ENCODE measurements around the gene SART3.

- TF ChIP-seq, protein P1, sequence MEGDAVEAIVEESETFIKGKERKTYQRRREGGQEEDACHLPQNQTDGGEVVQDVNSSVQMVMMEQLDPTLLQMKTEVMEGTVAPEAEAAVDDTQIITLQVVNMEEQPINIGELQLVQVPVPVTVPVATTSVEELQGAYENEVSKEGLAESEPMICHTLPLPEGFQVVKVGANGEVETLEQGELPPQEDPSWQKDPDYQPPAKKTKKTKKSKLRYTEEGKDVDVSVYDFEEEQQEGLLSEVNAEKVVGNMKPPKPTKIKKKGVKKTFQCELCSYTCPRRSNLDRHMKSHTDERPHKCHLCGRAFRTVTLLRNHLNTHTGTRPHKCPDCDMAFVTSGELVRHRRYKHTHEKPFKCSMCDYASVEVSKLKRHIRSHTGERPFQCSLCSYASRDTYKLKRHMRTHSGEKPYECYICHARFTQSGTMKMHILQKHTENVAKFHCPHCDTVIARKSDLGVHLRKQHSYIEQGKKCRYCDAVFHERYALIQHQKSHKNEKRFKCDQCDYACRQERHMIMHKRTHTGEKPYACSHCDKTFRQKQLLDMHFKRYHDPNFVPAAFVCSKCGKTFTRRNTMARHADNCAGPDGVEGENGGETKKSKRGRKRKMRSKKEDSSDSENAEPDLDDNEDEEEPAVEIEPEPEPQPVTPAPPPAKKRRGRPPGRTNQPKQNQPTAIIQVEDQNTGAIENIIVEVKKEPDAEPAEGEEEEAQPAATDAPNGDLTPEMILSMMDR (IDR thresholded peaks at IDR 0.05) = no peak
- peak; percentile 56 for TF ChIP-seq POLR2A (IDR thresholded peaks at IDR 0.05)
Measured at GRCh38 chr12:108562348-108563135, 1.6 kb upstream of the SART3 start, which contains the start of gene ISCU.
